Measurements from ENCODE around the gene CCDC183. TPM values are rescaled to one million over a fixed set of nuclear protein-coding genes. Genes with fewer than 3 reads are reported as not detected.
A peak's percentile ranks its signal among the peaks of the same experiment; 100 is the strongest.

CCDC183 gene
- polyA plus RNA-seq, 3 donors, result 0.54 to 2.1 TPM; not detected in 1

GRCh38 chr9:136851941-136852663 is 56.0 kb downstream of the CCDC183 start, which contains the start of gene MAMDC4:
MAMDC4 (plus strand) TSS chr9:136852346; CDS start chr9:136852417, 71 bp downstream.
- DNase-seq, result no peak
- Histone ChIP-seq H3K79me2 (ENCODE audit: insufficient read depth, low read length) (no peaks in the 10 kb centered on the region), H3K9me3 (replicated peaks in 1 of 2; ENCODE audit: control insufficient read depth in 1 of 2, insufficient read depth in 1 of 2, low read length in 2 of 2) (no peaks in the 10 kb centered on the region), H3K4me1 (ENCODE audit: control insufficient read depth in 1 of 2, insufficient read depth in 2 of 2, low read length in 2 of 2) (peaks cover 19 to 25% of the 10 kb centered on the region in 2 donors), H4K20me1 (ENCODE audit: insufficient read depth, low read length) (peaks cover 9% of the 10 kb centered on the region), H3K36me3 (replicated peaks in 1 of 2; ENCODE audit: control insufficient read depth in 1 of 2, insufficient read depth in 2 of 2, low read length in 2 of 2) (peaks cover 0 to 5% of the 10 kb centered on the region in 2 donors), H3K9ac (ENCODE audit: insufficient read depth, low read length, poor library complexity, severe bottlenecking) (no peak within 1 kb of the TSS), H3K27ac (ENCODE audit: low read depth in 1 of 2, low read length in 2 of 2) (no peak within 1 kb of the TSS), H3K27me3 (ENCODE audit: control insufficient read depth in 2 of 2, insufficient read depth in 2 of 2, low read length in 2 of 2) (peaks cover 0 to 9% of the 10 kb centered on the region in 2 donors), H3K4me3 (replicated peaks in 1 of 3; ENCODE audit: low read depth in 2 of 3, low read length in 3 of 3) (no peak within 1 kb of the TSS), H2AFZ (ENCODE audit: insufficient read depth, low read depth, low read length, poor library complexity, severe bottlenecking) (no peak within 1 kb of the TSS), H3K4me2 (replicated peaks; ENCODE audit: extremely low read depth, low read length, poor library complexity, severe bottlenecking) (no peak within 1 kb of the TSS)
- 91% methylated on average over 22 of the region's 23 CpGs for WGBS (ENCODE audit: insufficient coverage)
- peaks cover 5 to 9% (median 7%) of the 10 kb centered on the region in 3 donors for H3K27me3 Mint-ChIP-seq (ENCODE audit: low read depth in 3 of 3)
- peaks cover 14% of the 10 kb centered on the region for H3K4me1 Mint-ChIP-seq
- peaks cover 0 to 3% (median 0%) of the 10 kb centered on the region in 7 donors for H3K9me3 Mint-ChIP-seq
- H3K4me3 Mint-ChIP-seq, result no peak within 1 kb of the TSS
- H3K36me3 Mint-ChIP-seq, result peaks cover 0 to 9% of the 10 kb centered on the region in 2 donors
- intact Hi-C loops (cut with micrococcal nuclease), result no loop called here
- H3K27ac Mint-ChIP-seq, result peak within 1 kb of the TSS in 2 of 7 donors; percentile 38 to 75
- TF ChIP-seq CTCF (IDR thresholded peaks at IDR 0.05), result no peak

- Mint-ChIP-seq H3K27me3 (ENCODE audit: low read depth in 3 of 3) (peaks cover 0 to 2% (median 2%) of the 10 kb centered on the region in 3 donors), H3K27ac (peak overlapping the region in 1 of 7 donors; percentile 75), H3K9me3 (peaks cover 0 to 2% (median 0%) of the 10 kb centered on the region in 7 donors), H3K36me3 (peaks cover 0 to 9% of the 10 kb centered on the region in 2 donors), H3K4me1 (peaks cover 8% of the 10 kb centered on the region), H3K4me3 (no peak overlapping the region)
- no peak for TF ChIP-seq CTCF (IDR thresholded peaks at IDR 0.05)
- Histone ChIP-seq H3K9me3 (replicated peaks in 1 of 2; ENCODE audit: control insufficient read depth in 1 of 2, insufficient read depth in 1 of 2, low read length in 2 of 2) (no peaks in the 10 kb centered on the region), H2AFZ (ENCODE audit: insufficient read depth, low read depth, low read length, poor library complexity, severe bottlenecking) (no peak overlapping the region), H4K20me1 (ENCODE audit: insufficient read depth, low read length) (peaks cover 9% of the 10 kb centered on the region), H3K79me2 (ENCODE audit: insufficient read depth, low read length) (no peaks in the 10 kb centered on the region), H3K4me2 (replicated peaks; ENCODE audit: extremely low read depth, low read length, poor library complexity, severe bottlenecking) (no peak overlapping the region), H3K36me3 (replicated peaks in 1 of 2; ENCODE audit: control insufficient read depth in 1 of 2, insufficient read depth in 2 of 2, low read length in 2 of 2) (peaks cover 0 to 5% of the 10 kb centered on the region in 2 donors), H3K4me3 (replicated peaks in 1 of 3; ENCODE audit: low read depth in 2 of 3, low read length in 3 of 3) (no peak overlapping the region), H3K27me3 (ENCODE audit: control insufficient read depth in 2 of 2, insufficient read depth in 2 of 2, low read length in 2 of 2) (peaks cover 0 to 3% of the 10 kb centered on the region in 2 donors), H3K4me1 (ENCODE audit: control insufficient read depth in 1 of 2, insufficient read depth in 2 of 2, low read length in 2 of 2) (peaks cover 11 to 17% of the 10 kb centered on the region in 2 donors), H3K27ac (ENCODE audit: low read depth in 1 of 2, low read length in 2 of 2) (no peak overlapping the region), H3K9ac (ENCODE audit: insufficient read depth, low read length, poor library complexity, severe bottlenecking) (no peak overlapping the region)
- DNase-seq, result no peak
- 93% methylated on average over 28 of the region's 29 CpGs for WGBS (ENCODE audit: insufficient coverage)
- intact Hi-C loops (cut with micrococcal nuclease), result no loop called here
Measured at GRCh38 chr9:136852664-136853595, 56.8 kb downstream of the CCDC183 start.
